Liver (tissue), 9 donors: ENCODE results near the gene PCYT2. TPM values are rescaled to one million over a fixed set of nuclear protein-coding genes. Genes with fewer than 3 reads are reported as not detected.

ENCODE experiments used
- DNase-seq: peaks from one replicate; pipeline ENCODE4 v3.0.0-alpha.2; 2017; ENCODE audit warnings: low spot score
- H3K27ac ChIP-seq, 2 donors: one replicate each; pipeline ENCODE4 v1.7.0; 2013; ENCODE audit warnings: inconsistent platforms in 2 of 2, low read length in 2 of 2, control low read depth in 1 of 2, low read depth in 1 of 2, mild to moderate bottlenecking in 1 of 2
- H3K27me3 ChIP-seq, 4 donors: one replicate each; pipeline versions ENCODE4 v1.6.1 to v1.7.0; 2013; ENCODE audit warnings: low read length in 3 of 4, inconsistent platforms in 1 of 4, mild to moderate bottlenecking in 1 of 4, moderate library complexity in 1 of 4; ENCODE audit not compliant: control insufficient read depth in 4 of 4, insufficient read depth in 4 of 4
- H3K36me3 ChIP-seq, 4 donors: one replicate each; pipeline versions ENCODE4 v1.6.1 to v1.7.0; 2013; ENCODE audit warnings: low read length in 3 of 4, mild to moderate bottlenecking in 3 of 4, low read depth in 1 of 4, moderate library complexity in 1 of 4; ENCODE audit not compliant: control insufficient read depth in 4 of 4, insufficient read depth in 3 of 4
- H3K4me1 ChIP-seq, 4 donors: one replicate each; pipeline versions ENCODE4 v1.6.1 to v1.7.0; 2013; ENCODE audit warnings: low read length in 3 of 4, mild to moderate bottlenecking in 3 of 4, moderate library complexity in 1 of 4; ENCODE audit not compliant: control insufficient read depth in 4 of 4, insufficient read depth in 4 of 4
- H3K4me3 ChIP-seq, 3 donors: one replicate each; pipeline versions ENCODE4 v1.6.1 to v1.7.0; 2013; ENCODE audit warnings: low read length in 3 of 3, control low read depth in 1 of 3, low read depth in 1 of 3, mild to moderate bottlenecking in 1 of 3
- H3K9ac ChIP-seq, 2 donors: one replicate each; pipeline ENCODE4 v1.7.0; 2013; ENCODE audit warnings: low read length in 2 of 2, mild to moderate bottlenecking in 2 of 2, moderate library complexity in 2 of 2, control low read depth in 1 of 2, low read depth in 1 of 2
- H3K9me3 ChIP-seq, 4 donors: one replicate each; pipeline versions ENCODE4 v1.6.1 to v1.7.0; 2013; ENCODE audit warnings: low read length in 3 of 4; ENCODE audit not compliant: control insufficient read depth in 4 of 4
- EGR1 ChIP-seq, 2 donors: IDR thresholded peaks; 2 replicates each; pipeline ENCODE4 v1.6.1; 2016 to 2018; ENCODE audit warnings: antibody characterized with exemption in 2 of 2, low read depth in 2 of 2
- FOXA1 ChIP-seq: IDR thresholded peaks from 2 replicates; pipeline ENCODE4 v1.6.1; 2016; ENCODE audit warnings: antibody characterized with exemption
- FOXA2 ChIP-seq: IDR thresholded peaks from 2 replicates; pipeline ENCODE4 v1.6.1; 2016; ENCODE audit warnings: antibody characterized with exemption
- GABPA ChIP-seq, 2 donors: IDR thresholded peaks in 1 of 2; conservative IDR thresholded peaks in 1 of 2; 2 replicates each; pipeline ENCODE4 v1.6.1; 2016; ENCODE audit warnings: antibody characterized with exemption in 2 of 2, mild to moderate bottlenecking in 1 of 2, moderate library complexity in 1 of 2
- HNF4A ChIP-seq, 2 donors: conservative IDR thresholded peaks; 2 replicates each; pipeline ENCODE4 v1.6.1; 2016; ENCODE audit warnings: antibody characterized with exemption in 2 of 2, mild to moderate bottlenecking in 2 of 2
- HNF4G ChIP-seq: IDR thresholded peaks from 2 replicates; pipeline ENCODE4 v1.6.1; 2016; ENCODE audit warnings: antibody characterized with exemption
- JUND ChIP-seq, 2 donors: IDR thresholded peaks; 2 replicates each; pipeline ENCODE4 v1.6.1; 2016; ENCODE audit warnings: antibody characterized with exemption in 2 of 2
- NR2F2 ChIP-seq: IDR thresholded peaks from 2 replicates; pipeline ENCODE4 v1.6.1; 2016; ENCODE audit warnings: antibody characterized with exemption
- RAD21 ChIP-seq, 2 donors: IDR thresholded peaks; 2 replicates each; pipeline ENCODE4 v1.6.1; 2016; ENCODE audit warnings: antibody characterized with exemption in 2 of 2, mild to moderate bottlenecking in 2 of 2
- RXRA ChIP-seq, 2 donors: IDR thresholded peaks; 2 replicates each; pipeline ENCODE4 v1.6.1; 2017 to 2018; ENCODE audit warnings: antibody characterized with exemption in 2 of 2, mild to moderate bottlenecking in 1 of 2
- SP1 ChIP-seq: IDR thresholded peaks from 2 replicates; pipeline ENCODE4 v1.6.1; 2018; ENCODE audit warnings: antibody characterized with exemption, mild to moderate bottlenecking
- TAF1 ChIP-seq: conservative IDR thresholded peaks from 2 replicates; pipeline ENCODE4 v1.6.1; 2016; ENCODE audit warnings: antibody characterized with exemption, mild to moderate bottlenecking
- YY1 ChIP-seq: IDR thresholded peaks from 2 replicates; pipeline ENCODE4 v1.6.1; 2016; ENCODE audit warnings: antibody characterized with exemption, mild to moderate bottlenecking
- WGBS: extraction: QIAGEN DNeasy Blood & Tissue Kit; methylation state at CpG from one replicate; pipeline ENCODE4 v1.1.7; 2013; 5-methylcytosine and 5-hydroxymethylcytosine counted together
- polyA plus RNA-seq, 2 donors: library from polyadenylated mRNA; stranded (reverse) in 1 of 2; unstranded in 1 of 2; fragments of 200-250 nt in 1 of 2; fragments of >200 nt in 1 of 2; fragmentation: Nextera tagmentation in 1 of 2; extraction: Ambion mirVana in 1 of 2; gene quantifications; one replicate each; pipeline versions ENCODE4 v1.2.1 to v1.2.3, GENCODE V29; 2013 to 2015
- total RNA-seq, 2 donors: library from RNA; depleted of rRNA; stranded (reverse); fragments of >200 nt; gene quantifications; one replicate each; pipeline ENCODE4 v1.2.3, GENCODE V29; 2014
- TF ChIP-seq, protein P1 (sequence below): fragments of 150-350 bp; IDR thresholded peaks from 2 replicates; pipeline ENCODE4 v1.5.1; 2017; ENCODE audit warnings: improper control_type of control experiment, low read depth, low read length; ENCODE audit not compliant: missing input control
- TF ChIP-seq, protein P2 (sequence below): IDR thresholded peaks from 2 replicates; pipeline ENCODE4 v1.6.1; 2016; ENCODE audit warnings: antibody characterized with exemption
- TF ChIP-seq, protein P3 (sequence below): IDR thresholded peaks from 2 replicates; pipeline ENCODE4 v1.6.1; 2016; ENCODE audit warnings: antibody characterized with exemption
- TF ChIP-seq, protein P4 (sequence below): IDR thresholded peaks from 2 replicates; pipeline ENCODE4 v1.6.1; 2016; ENCODE audit warnings: antibody characterized with exemption, mild to moderate bottlenecking
- TF ChIP-seq, protein P5 (sequence below): IDR thresholded peaks from 2 replicates; pipeline ENCODE4 v1.6.1; 2016; ENCODE audit warnings: antibody characterized with exemption
- donor health status: healthy.
- donor health status: healthy.
- donor health status: healthy.
- donor health status: healthy.
- donor health status: healthy.

Gene PCYT2
- total and polyA plus RNA-seq, 4 donors: 63.9 to 101 (median 88.4) TPM

DNA sequence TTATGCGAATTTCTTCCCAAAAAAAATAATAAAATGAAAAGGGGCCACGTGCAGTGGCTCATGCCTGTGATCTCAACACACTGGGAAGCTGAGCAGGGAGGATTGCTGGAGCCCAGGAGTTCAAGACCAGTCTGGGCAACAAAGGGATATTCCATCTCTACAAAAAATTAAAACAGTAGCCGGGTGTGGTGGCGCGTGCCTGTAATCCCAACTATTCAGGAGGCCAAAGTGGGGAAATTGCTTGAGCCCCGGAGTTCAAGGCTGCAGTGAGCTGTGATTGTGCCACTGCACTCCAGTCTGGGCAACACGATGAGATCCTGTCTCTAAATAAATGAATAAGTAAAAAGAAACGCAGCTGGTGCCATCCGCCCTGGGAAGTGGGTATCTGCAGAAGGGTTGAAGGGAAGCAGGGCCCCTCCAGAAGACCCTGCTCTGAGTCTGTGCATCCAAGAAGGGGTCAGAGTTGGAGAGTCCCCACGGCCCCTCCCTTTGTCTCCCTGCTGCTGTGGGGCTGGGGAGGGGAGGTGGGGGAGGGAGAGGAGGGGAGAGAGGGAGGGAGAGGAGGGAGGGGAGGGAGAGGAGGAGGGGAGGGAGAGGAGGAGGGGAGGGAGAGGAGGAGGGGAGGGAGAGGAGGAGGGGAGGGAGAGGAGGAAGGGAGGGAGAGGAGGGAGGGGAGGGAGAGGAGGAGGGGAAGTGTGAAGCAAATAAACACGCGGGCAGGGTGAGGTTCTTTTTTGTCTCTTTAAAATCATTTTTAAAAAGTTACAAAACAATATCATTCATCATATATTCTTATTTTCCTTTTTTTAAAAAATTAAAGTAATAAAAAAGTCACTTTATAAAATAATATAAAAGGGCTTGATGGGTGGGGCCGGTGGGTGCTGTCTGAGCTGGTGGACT is 40.8 kb upstream of the PCYT2 start:
- Histone ChIP-seq H3K9me3 (no peaks in the 10 kb centered on the region), H3K36me3 (no peaks in the 10 kb centered on the region), H3K27ac (no peak overlapping the region), H3K4me3 (no peak overlapping the region), H3K9ac (no peak overlapping the region), H3K4me1 (no peaks in the 10 kb centered on the region), H3K27me3 (no peaks in the 10 kb centered on the region)
- TF ChIP-seq RXRA (IDR thresholded peaks at IDR 0.05): no peak
- no peak for TF ChIP-seq TAF1
- no peak for DNase-seq
- WGBS: 67% methylated on average over 13 of the region's 13 CpGs

DNA sequence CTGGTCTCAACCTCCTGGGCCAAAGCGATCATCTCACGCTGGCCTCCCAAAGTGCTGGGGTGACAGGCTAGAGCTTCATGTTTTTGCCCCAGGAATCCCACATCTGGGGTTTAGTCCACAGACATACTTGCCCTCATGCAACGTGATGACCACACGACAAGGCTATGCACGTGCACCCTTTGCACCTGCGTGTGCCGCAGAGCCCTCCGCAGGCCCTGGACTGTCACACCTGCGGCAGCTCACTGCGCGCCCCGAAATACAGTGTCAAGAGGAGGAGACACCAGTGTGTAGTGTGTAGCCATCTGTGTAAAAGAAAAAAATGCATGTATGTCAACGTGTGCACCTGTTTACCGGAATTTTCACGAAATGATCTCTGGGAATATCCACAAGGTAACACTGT is 39.3 kb upstream of the PCYT2 start:
- no peak for TF ChIP-seq FOXA1
- TF ChIP-seq, protein P1, sequence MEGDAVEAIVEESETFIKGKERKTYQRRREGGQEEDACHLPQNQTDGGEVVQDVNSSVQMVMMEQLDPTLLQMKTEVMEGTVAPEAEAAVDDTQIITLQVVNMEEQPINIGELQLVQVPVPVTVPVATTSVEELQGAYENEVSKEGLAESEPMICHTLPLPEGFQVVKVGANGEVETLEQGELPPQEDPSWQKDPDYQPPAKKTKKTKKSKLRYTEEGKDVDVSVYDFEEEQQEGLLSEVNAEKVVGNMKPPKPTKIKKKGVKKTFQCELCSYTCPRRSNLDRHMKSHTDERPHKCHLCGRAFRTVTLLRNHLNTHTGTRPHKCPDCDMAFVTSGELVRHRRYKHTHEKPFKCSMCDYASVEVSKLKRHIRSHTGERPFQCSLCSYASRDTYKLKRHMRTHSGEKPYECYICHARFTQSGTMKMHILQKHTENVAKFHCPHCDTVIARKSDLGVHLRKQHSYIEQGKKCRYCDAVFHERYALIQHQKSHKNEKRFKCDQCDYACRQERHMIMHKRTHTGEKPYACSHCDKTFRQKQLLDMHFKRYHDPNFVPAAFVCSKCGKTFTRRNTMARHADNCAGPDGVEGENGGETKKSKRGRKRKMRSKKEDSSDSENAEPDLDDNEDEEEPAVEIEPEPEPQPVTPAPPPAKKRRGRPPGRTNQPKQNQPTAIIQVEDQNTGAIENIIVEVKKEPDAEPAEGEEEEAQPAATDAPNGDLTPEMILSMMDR: no peak
- no peak for TF ChIP-seq YY1
- no peak for TF ChIP-seq RXRA (IDR thresholded peaks at IDR 0.05)
- no peak for TF ChIP-seq HNF4G
- TF ChIP-seq, protein P2, sequence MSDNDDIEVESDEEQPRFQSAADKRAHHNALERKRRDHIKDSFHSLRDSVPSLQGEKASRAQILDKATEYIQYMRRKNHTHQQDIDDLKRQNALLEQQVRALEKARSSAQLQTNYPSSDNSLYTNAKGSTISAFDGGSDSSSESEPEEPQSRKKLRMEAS: no peak
- no peak for TF ChIP-seq FOXA2
- TF ChIP-seq, protein P3, sequence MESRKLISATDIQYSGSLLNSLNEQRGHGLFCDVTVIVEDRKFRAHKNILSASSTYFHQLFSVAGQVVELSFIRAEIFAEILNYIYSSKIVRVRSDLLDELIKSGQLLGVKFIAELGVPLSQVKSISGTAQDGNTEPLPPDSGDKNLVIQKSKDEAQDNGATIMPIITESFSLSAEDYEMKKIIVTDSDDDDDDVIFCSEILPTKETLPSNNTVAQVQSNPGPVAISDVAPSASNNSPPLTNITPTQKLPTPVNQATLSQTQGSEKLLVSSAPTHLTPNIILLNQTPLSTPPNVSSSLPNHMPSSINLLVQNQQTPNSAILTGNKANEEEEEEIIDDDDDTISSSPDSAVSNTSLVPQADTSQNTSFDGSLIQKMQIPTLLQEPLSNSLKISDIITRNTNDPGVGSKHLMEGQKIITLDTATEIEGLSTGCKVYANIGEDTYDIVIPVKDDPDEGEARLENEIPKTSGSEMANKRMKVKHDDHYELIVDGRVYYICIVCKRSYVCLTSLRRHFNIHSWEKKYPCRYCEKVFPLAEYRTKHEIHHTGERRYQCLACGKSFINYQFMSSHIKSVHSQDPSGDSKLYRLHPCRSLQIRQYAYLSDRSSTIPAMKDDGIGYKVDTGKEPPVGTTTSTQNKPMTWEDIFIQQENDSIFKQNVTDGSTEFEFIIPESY: no peak
- TF ChIP-seq RAD21 (IDR thresholded peaks at IDR 0.05): no peak
- TF ChIP-seq, protein P4, sequence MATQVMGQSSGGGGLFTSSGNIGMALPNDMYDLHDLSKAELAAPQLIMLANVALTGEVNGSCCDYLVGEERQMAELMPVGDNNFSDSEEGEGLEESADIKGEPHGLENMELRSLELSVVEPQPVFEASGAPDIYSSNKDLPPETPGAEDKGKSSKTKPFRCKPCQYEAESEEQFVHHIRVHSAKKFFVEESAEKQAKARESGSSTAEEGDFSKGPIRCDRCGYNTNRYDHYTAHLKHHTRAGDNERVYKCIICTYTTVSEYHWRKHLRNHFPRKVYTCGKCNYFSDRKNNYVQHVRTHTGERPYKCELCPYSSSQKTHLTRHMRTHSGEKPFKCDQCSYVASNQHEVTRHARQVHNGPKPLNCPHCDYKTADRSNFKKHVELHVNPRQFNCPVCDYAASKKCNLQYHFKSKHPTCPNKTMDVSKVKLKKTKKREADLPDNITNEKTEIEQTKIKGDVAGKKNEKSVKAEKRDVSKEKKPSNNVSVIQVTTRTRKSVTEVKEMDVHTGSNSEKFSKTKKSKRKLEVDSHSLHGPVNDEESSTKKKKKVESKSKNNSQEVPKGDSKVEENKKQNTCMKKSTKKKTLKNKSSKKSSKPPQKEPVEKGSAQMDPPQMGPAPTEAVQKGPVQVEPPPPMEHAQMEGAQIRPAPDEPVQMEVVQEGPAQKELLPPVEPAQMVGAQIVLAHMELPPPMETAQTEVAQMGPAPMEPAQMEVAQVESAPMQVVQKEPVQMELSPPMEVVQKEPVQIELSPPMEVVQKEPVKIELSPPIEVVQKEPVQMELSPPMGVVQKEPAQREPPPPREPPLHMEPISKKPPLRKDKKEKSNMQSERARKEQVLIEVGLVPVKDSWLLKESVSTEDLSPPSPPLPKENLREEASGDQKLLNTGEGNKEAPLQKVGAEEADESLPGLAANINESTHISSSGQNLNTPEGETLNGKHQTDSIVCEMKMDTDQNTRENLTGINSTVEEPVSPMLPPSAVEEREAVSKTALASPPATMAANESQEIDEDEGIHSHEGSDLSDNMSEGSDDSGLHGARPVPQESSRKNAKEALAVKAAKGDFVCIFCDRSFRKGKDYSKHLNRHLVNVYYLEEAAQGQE: no peak
- TF ChIP-seq TAF1: no peak
- no peak for TF ChIP-seq SP1
- TF ChIP-seq, protein P5, sequence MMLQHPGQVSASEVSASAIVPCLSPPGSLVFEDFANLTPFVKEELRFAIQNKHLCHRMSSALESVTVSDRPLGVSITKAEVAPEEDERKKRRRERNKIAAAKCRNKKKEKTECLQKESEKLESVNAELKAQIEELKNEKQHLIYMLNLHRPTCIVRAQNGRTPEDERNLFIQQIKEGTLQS: no peak
- no peak for TF ChIP-seq JUND (IDR thresholded peaks at IDR 0.05)
- TF ChIP-seq NR2F2: no peak
- TF ChIP-seq HNF4A (conservative IDR thresholded peaks at IDR 0.05): no peak
- TF ChIP-seq GABPA (IDR thresholded peaks at IDR 0.05 in 1 of 2, conservative IDR thresholded peaks at IDR 0.05 in 1 of 2): no peak
- no peak for TF ChIP-seq EGR1 (IDR thresholded peaks at IDR 0.05; ENCODE audit: low read depth in 2 of 2)
- Histone ChIP-seq H3K27ac (no peak overlapping the region), H3K9me3 (no peaks in the 10 kb centered on the region), H3K27me3 (no peaks in the 10 kb centered on the region), H3K4me3 (no peak overlapping the region), H3K36me3 (no peaks in the 10 kb centered on the region), H3K4me1 (no peaks in the 10 kb centered on the region), H3K9ac (no peak overlapping the region)
- WGBS: 85% methylated on average over 15 of the region's 15 CpGs
- DNase-seq: no peak
